SK-N-SH (cell line): Measurements from ENCODE around the gene ATP6V0E2. TPM values are rescaled to one million over a fixed set of nuclear protein-coding genes. Genes with fewer than 3 reads are reported as not detected.

Source experiments
- CTCF ChIA-PET: fragments of 300-600, 350-600 bp; formaldehyde crosslinking; extraction: SDS; loops from one replicate; lab custom pipeline; 2021; lab: Yijun Ruan, JAX
- POLR2A ChIA-PET: fragments of 350-600 bp; sonication (Branson Sonifier 250); formaldehyde crosslinking; extraction: SDS; loops from one replicate; lab custom pipeline; 2020; ENCODE audit warnings: antibody characterized with exemption, inconsistent platforms; lab: Yijun Ruan, JAX
- DNase-seq: peaks from one replicate; pipeline ENCODE4 v3.0.0; 2012
- H2AFZ ChIP-seq: fragments of 200-600 bp; sonication (generic); 2 replicates; pipeline ENCODE4 v1.8.1; 2016; ENCODE audit warnings: antibody characterized with exemption, mild to moderate bottlenecking, low read depth
- H3F3A ChIP-seq: fragments of 200-600 bp; sonication (generic); replicated peaks from 2 replicates; pipeline ENCODE3; 2016; ENCODE audit warnings: antibody characterized with exemption, mild to moderate bottlenecking; ENCODE audit not compliant: insufficient read depth
- H3K27ac ChIP-seq, 2 experiments: fragments of 200-500 bp in 1 of 2; fragments of 200-600 bp in 1 of 2; sonication (Bioruptor generic) in 1 of 2; sonication (generic), shearing (Covaris generic) in 1 of 2; 2 replicates each; pipeline versions ENCODE4 v1.5.1 to v1.6.1; 2014 to 2016; ENCODE audit warnings: low read depth in 2 of 2, inconsistent platforms in 1 of 2, low read length in 1 of 2, mild to moderate bottlenecking in 1 of 2, mixed read lengths in 1 of 2
- H3K27me3 ChIP-seq: fragments of 200-600 bp; sonication (generic), shearing (Covaris generic); 2 replicates; pipeline ENCODE4 v1.6.1; 2016; ENCODE audit warnings: mixed run types; ENCODE audit not compliant: insufficient read depth
- H3K36me3 ChIP-seq, 2 experiments: fragments of 200-500 bp in 1 of 2; fragments of 200-600 bp in 1 of 2; sonication (Bioruptor generic) in 1 of 2; sonication (generic) in 1 of 2; replicated peaks in 1 of 2; 2 replicates each; pipeline versions ENCODE3 to v1.5.1; 2014 to 2016; ENCODE audit warnings: low read length in 1 of 2, mild to moderate bottlenecking in 1 of 2; ENCODE audit not compliant: insufficient read depth in 2 of 2, control insufficient read depth in 1 of 2
- H3K4me1 ChIP-seq, 2 experiments: fragments of 200-500 bp in 1 of 2; fragments of 200-600 bp in 1 of 2; sonication (Bioruptor generic) in 1 of 2; sonication (generic), shearing (Covaris generic) in 1 of 2; 2 replicates each; pipeline versions ENCODE4 v1.5.1 to v1.6.1; 2014 to 2016; ENCODE audit warnings: low read depth in 1 of 2, low read length in 1 of 2, mixed run types in 1 of 2; ENCODE audit not compliant: insufficient read depth in 2 of 2, control insufficient read depth in 1 of 2
- H3K4me2 ChIP-seq: fragments of 200-600 bp; sonication (generic), shearing (Covaris generic); 2 replicates; pipeline ENCODE4 v1.6.1; 2017; ENCODE audit warnings: mixed run types
- H3K4me3 ChIP-seq, 2 experiments: fragments of 200-500 bp in 1 of 2; fragments of 200-600 bp in 1 of 2; sonication (Bioruptor generic) in 1 of 2; sonication (generic), shearing (Covaris generic) in 1 of 2; 2 replicates each; pipeline versions ENCODE4 v1.5.1 to v1.8.1; 2014 to 2016; ENCODE audit warnings: low read depth in 2 of 2, inconsistent platforms in 1 of 2, low read length in 1 of 2, mild to moderate bottlenecking in 1 of 2, mixed read lengths in 1 of 2, moderate library complexity in 1 of 2
- H3K79me2 ChIP-seq: fragments of 200-600 bp; sonication (generic); 2 replicates; pipeline ENCODE4 v1.8.1; 2017; ENCODE audit warnings: mild to moderate bottlenecking; ENCODE audit not compliant: insufficient read depth
- H3K9ac ChIP-seq: fragments of 200-600 bp; sonication (generic); 2 replicates; pipeline ENCODE4 v1.6.1; 2017; ENCODE audit warnings: mixed run types
- H3K9me2 ChIP-seq: fragments of 200-600 bp; sonication (generic); 2 replicates; pipeline ENCODE4 v1.6.1; 2017; ENCODE audit warnings: mixed run types
- H3K9me3 ChIP-seq: fragments of 200-600 bp; sonication (generic); 2 replicates; pipeline ENCODE4 v1.6.1; 2017; ENCODE audit warnings: mixed run types, mild to moderate bottlenecking, moderate library complexity
- H4K20me1 ChIP-seq: fragments of 200-600 bp; sonication (generic); 2 replicates; pipeline ENCODE4 v1.6.1; 2017; ENCODE audit warnings: mild to moderate bottlenecking, mixed run types; ENCODE audit not compliant: insufficient read depth
- ELF1 ChIP-seq: IDR thresholded peaks from 2 replicates; pipeline ENCODE4 v1.4.0; 2012
- FOXM1 ChIP-seq: IDR thresholded peaks from 2 replicates; pipeline ENCODE4 v1.4.0; 2012; ENCODE audit warnings: low read depth, mild to moderate bottlenecking
- GABPA ChIP-seq: IDR thresholded peaks from 2 replicates; pipeline ENCODE4 v1.4.0; 2012; ENCODE audit warnings: low read depth, mild to moderate bottlenecking
- GATA2 ChIP-seq: sonication (generic); formaldehyde crosslinking; IDR thresholded peaks from 2 replicates; pipeline ENCODE4 v1.5.0; 2020; ENCODE audit warnings: mild to moderate bottlenecking, missing genetic modification reagents
- JUND ChIP-seq: IDR thresholded peaks from 2 replicates; pipeline ENCODE4 v1.4.0; 2012
- MEF2A ChIP-seq: IDR thresholded peaks from 2 replicates; pipeline ENCODE4 v1.4.0; 2012; ENCODE audit warnings: low read depth, borderline replicate concordance
- NRF1 ChIP-seq: IDR thresholded peaks from 2 replicates; pipeline ENCODE4 v1.6.1; 2012; ENCODE audit warnings: low read depth, mild to moderate bottlenecking, low read length
- POLR2AphosphoS5 ChIP-seq: IDR thresholded peaks from 2 replicates; pipeline ENCODE4 v1.6.1; 2012; ENCODE audit warnings: low read depth, low read length
- RAD21 ChIP-seq: IDR thresholded peaks from 2 replicates; pipeline ENCODE4 v1.6.1; 2012; ENCODE audit warnings: mild to moderate bottlenecking, low read length
- RCOR1 ChIP-seq: fragments of 150-350 bp; IDR thresholded peaks from 2 replicates; pipeline ENCODE4 v1.6.1; 2017; ENCODE audit warnings: antibody characterized with exemption, low read length
- SIN3A ChIP-seq: IDR thresholded peaks from 2 replicates; pipeline ENCODE4 v1.6.1; 2012; ENCODE audit warnings: low read depth, mild to moderate bottlenecking, low read length, moderate library complexity, borderline replicate concordance
- SMC3 ChIP-seq: IDR thresholded peaks from 2 replicates; pipeline ENCODE4 v1.6.1; 2012; ENCODE audit warnings: low read depth, low read length, improper control_type of control experiment
- TAF1 ChIP-seq: IDR thresholded peaks from 2 replicates; pipeline ENCODE4 v1.6.1; 2012; ENCODE audit warnings: low read depth, mild to moderate bottlenecking, low read length, moderate library complexity, borderline replicate concordance
- TCF12 ChIP-seq: IDR thresholded peaks from 2 replicates; pipeline ENCODE4 v1.4.0; 2012
- TEAD4 ChIP-seq: IDR thresholded peaks from 2 replicates; pipeline ENCODE4 v1.4.0; 2012; ENCODE audit warnings: mild to moderate bottlenecking, borderline replicate concordance; ENCODE audit not compliant: insufficient read depth
- WGBS: methylation state at CpG from one replicate; pipeline ENCODE4 v1.1.6; 2017; ENCODE audit warnings: low lambda C conversion rate; 5-methylcytosine and 5-hydroxymethylcytosine counted together
- polyA plus RNA-seq, 3 experiments: library from polyadenylated mRNA; depleted of rRNA; stranded (reverse); fragments of >200 nt; gene quantifications; 2 replicates each; pipeline ENCODE4 v1.2.3, GENCODE V29; 2012
- TF ChIP-seq, protein P1 (sequence below): IDR thresholded peaks from 2 replicates; pipeline ENCODE4 v1.4.0; 2012; ENCODE audit warnings: low read depth, borderline replicate concordance
- TF ChIP-seq, protein P2 (sequence below): IDR thresholded peaks from 2 replicates; pipeline ENCODE4 v1.4.0; 2012; ENCODE audit warnings: low read depth, borderline replicate concordance
- TF ChIP-seq, protein P3 (sequence below): fragments of 150-350 bp; IDR thresholded peaks from 2 replicates; pipeline ENCODE4 v1.6.1; 2016; ENCODE audit warnings: mild to moderate bottlenecking, low read depth, low read length
- TF ChIP-seq, protein P4 (sequence below): IDR thresholded peaks from 2 replicates; pipeline ENCODE4; 2012
- TF ChIP-seq, protein P5 (sequence below): fragments of 200-600 bp; sonication (generic); IDR thresholded peaks from 2 replicates; pipeline ENCODE4 v1.6.1; 2017; ENCODE audit warnings: antibody characterized with exemption, mild to moderate bottlenecking, moderate library complexity

Gene ATP6V0E2
- polyA plus RNA-seq, 1 of the 3 experiments (the other 2 are of a cell fraction), result 49.6 TPM

DNA sequence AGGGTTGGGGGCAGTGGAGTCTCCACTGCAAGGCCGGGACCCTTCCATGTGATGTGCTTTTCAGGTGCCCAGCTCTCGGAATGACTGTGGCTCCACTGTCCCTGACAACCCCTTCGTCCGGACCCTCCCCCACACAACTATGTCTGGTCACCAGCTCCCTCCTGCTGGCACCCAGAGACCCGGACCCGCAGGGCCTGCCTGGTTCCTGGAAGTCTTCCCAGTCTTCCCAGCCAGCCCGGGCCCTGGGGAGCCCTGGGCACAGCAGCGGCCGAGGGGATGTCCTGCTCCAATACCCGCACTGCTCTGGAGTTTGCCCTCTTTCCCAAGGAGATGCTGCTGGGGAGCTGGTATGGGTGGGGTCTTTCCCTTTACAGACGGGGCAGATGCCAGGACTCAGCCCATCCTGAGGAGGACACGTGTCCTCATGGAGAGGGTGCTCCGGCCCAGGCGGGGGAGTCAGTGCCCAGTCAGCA is 5.5 kb downstream of the ATP6V0E2 start (continued):
- TF ChIP-seq, protein P1, sequence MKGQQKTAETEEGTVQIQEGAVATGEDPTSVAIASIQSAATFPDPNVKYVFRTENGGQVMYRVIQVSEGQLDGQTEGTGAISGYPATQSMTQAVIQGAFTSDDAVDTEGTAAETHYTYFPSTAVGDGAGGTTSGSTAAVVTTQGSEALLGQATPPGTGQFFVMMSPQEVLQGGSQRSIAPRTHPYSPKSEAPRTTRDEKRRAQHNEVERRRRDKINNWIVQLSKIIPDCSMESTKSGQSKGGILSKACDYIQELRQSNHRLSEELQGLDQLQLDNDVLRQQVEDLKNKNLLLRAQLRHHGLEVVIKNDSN, result no peak
- no peak for TF ChIP-seq POLR2AphosphoS5

DNA sequence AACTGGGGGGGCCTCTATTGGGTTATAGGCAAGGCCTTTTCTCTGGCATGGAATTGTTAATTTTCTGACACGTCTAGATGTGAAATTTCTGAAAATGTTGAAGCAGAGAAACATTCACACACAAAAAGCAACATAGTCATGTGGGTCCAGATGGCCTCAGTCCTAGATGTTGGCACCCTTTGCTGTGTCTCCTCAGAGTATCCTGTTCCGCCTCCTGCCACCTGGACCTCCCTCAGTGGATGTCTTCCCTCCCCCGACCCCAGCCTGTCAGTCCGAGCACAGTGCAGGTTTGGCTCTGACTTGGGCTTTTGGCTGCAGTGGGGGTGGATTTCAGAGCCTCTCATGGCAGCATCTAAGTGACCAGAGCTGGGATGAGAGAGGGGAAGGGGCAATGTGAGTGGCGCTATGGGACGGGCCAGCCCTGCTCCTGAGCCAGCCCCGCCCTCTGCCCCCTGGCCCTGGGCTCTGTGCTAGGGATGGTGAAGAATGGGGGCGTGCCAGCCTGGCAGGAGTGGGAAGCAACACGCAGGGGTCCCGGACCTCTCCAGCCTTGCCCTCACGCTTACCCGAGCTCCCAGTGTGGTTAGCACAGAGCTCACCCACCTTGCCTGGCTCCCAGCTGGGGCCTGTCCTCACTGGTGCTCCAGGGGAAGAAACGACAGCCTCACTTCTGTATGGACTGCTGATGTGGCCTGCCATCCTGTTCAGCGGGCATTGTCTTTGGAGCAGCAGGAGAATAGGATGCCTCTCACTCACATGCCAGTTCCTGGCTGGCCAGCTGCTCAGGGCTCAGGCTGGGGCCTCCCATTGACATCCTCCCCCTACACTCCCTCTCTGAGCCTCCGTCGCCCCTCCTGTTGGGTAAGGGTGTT is 6.2 kb downstream of the ATP6V0E2 start:
- 94% methylated on average over 13 of the region's 16 CpGs for WGBS
- CTCF ChIA-PET, result interaction anchor here (0.7 to 1.5 kb wide), 3 partner anchors 29 to 73 kb away, joined by 3 read pairs; no protein-coding TSS in a partner anchor
- DNase-seq, result no peak
- H2AFZ ChIP-seq, result no peak overlapping the region
- no peaks in the 10 kb centered on the region for H4K20me1 ChIP-seq
- H3K9me2 ChIP-seq, result no peaks in the 10 kb centered on the region
- peaks cover 0 to 2% of the 10 kb centered on the region in 2 experiments; a peak in 1 of 4 replicates for H3K4me1 ChIP-seq
- no peaks in the 10 kb centered on the region for H3F3A ChIP-seq
- H3K79me2 ChIP-seq, result no peaks in the 10 kb centered on the region
- POLR2A ChIA-PET, result interaction anchor here (1.5 kb wide), 1 partner anchor 10 kb away, joined by 3 read pairs; no protein-coding TSS in a partner anchor
- H3K9me3 ChIP-seq, result no peaks in the 10 kb centered on the region
- H3K27ac ChIP-seq, result no peak overlapping the region
- H3K36me3 ChIP-seq, result peaks cover 0 to 7% of the 10 kb centered on the region in 2 experiments
- TF ChIP-seq TAF1 (no peak), RCOR1 (no peak), SIN3A (no peak), GATA2 (CRISPR knock-in tag) (no peak), RAD21 (no peak), GABPA (no peak), ELF1 (no peak), NRF1 (no peak), TCF12 (no peak), JUND (no peak), MEF2A (no peak), FOXM1 (no peak), TEAD4 (no peak), SMC3 (no peak)
- TF ChIP-seq, protein P2, sequence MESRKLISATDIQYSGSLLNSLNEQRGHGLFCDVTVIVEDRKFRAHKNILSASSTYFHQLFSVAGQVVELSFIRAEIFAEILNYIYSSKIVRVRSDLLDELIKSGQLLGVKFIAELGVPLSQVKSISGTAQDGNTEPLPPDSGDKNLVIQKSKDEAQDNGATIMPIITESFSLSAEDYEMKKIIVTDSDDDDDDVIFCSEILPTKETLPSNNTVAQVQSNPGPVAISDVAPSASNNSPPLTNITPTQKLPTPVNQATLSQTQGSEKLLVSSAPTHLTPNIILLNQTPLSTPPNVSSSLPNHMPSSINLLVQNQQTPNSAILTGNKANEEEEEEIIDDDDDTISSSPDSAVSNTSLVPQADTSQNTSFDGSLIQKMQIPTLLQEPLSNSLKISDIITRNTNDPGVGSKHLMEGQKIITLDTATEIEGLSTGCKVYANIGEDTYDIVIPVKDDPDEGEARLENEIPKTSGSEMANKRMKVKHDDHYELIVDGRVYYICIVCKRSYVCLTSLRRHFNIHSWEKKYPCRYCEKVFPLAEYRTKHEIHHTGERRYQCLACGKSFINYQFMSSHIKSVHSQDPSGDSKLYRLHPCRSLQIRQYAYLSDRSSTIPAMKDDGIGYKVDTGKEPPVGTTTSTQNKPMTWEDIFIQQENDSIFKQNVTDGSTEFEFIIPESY, result no peak
- TF ChIP-seq, protein P3, sequence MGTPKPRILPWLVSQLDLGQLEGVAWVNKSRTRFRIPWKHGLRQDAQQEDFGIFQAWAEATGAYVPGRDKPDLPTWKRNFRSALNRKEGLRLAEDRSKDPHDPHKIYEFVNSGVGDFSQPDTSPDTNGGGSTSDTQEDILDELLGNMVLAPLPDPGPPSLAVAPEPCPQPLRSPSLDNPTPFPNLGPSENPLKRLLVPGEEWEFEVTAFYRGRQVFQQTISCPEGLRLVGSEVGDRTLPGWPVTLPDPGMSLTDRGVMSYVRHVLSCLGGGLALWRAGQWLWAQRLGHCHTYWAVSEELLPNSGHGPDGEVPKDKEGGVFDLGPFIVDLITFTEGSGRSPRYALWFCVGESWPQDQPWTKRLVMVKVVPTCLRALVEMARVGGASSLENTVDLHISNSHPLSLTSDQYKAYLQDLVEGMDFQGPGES, result no peak
- TF ChIP-seq, protein P4, sequence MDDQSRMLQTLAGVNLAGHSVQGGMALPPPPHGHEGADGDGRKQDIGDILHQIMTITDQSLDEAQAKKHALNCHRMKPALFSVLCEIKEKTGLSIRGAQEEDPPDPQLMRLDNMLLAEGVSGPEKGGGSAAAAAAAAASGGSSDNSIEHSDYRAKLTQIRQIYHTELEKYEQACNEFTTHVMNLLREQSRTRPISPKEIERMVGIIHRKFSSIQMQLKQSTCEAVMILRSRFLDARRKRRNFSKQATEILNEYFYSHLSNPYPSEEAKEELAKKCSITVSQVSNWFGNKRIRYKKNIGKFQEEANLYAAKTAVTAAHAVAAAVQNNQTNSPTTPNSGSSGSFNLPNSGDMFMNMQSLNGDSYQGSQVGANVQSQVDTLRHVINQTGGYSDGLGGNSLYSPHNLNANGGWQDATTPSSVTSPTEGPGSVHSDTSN, result no peak
- TF ChIP-seq, protein P5, sequence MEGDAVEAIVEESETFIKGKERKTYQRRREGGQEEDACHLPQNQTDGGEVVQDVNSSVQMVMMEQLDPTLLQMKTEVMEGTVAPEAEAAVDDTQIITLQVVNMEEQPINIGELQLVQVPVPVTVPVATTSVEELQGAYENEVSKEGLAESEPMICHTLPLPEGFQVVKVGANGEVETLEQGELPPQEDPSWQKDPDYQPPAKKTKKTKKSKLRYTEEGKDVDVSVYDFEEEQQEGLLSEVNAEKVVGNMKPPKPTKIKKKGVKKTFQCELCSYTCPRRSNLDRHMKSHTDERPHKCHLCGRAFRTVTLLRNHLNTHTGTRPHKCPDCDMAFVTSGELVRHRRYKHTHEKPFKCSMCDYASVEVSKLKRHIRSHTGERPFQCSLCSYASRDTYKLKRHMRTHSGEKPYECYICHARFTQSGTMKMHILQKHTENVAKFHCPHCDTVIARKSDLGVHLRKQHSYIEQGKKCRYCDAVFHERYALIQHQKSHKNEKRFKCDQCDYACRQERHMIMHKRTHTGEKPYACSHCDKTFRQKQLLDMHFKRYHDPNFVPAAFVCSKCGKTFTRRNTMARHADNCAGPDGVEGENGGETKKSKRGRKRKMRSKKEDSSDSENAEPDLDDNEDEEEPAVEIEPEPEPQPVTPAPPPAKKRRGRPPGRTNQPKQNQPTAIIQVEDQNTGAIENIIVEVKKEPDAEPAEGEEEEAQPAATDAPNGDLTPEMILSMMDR, result no peak
- no peaks in the 10 kb centered on the region for H3K27me3 ChIP-seq
- H3K9ac ChIP-seq, result no peak overlapping the region
- no peak overlapping the region for H3K4me2 ChIP-seq
- H3K4me3 ChIP-seq, result no peak overlapping the region
